DOHH2 (cell line): ENCODE data around the gene WIPF2.

Experiments used
- EZH2phosphoT487 ChIP-seq: fragments of 200-600 bp; sonication (generic); IDR thresholded peaks from 2 replicates; pipeline ENCODE4 v1.6.1; 2017; ENCODE audit warnings: borderline replicate concordance, mild to moderate bottlenecking, antibody characterized with exemption, low read length, moderate library complexity, mixed read lengths
- TF ChIP-seq, protein P1 (sequence below): fragments of 200-600 bp; sonication (generic); IDR thresholded peaks from one replicate; pipeline ENCODE4 v1.5.1; 2014; ENCODE audit warnings: antibody characterized with exemption, mild to moderate bottlenecking, low read depth, low read length; ENCODE audit not compliant: poor library complexity, severe bottlenecking

DNA sequence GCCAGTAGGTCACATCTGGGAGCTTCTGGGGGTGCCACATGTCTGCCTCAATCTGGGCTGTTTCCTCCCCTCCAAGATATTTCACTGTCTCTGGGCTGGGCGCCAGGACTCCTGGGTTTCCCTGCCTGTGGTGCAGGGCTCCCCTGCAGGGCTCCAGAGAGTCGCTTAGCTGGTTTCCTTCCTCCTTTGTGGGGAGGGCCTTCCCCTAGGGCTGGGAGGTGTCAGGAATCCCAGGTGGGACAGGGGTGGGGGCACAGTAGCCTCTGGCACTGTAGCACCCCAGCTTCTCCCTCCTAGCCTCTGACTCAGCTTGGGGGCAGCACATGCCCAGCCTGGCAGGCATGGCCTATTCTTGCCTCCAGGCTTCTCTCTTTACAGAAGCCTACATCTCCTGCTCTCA lies 92.5 kb downstream of the WIPF2 start:
- TF ChIP-seq, protein P1, sequence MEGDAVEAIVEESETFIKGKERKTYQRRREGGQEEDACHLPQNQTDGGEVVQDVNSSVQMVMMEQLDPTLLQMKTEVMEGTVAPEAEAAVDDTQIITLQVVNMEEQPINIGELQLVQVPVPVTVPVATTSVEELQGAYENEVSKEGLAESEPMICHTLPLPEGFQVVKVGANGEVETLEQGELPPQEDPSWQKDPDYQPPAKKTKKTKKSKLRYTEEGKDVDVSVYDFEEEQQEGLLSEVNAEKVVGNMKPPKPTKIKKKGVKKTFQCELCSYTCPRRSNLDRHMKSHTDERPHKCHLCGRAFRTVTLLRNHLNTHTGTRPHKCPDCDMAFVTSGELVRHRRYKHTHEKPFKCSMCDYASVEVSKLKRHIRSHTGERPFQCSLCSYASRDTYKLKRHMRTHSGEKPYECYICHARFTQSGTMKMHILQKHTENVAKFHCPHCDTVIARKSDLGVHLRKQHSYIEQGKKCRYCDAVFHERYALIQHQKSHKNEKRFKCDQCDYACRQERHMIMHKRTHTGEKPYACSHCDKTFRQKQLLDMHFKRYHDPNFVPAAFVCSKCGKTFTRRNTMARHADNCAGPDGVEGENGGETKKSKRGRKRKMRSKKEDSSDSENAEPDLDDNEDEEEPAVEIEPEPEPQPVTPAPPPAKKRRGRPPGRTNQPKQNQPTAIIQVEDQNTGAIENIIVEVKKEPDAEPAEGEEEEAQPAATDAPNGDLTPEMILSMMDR: no peak
- TF ChIP-seq EZH2phosphoT487: no peak
